T-helper 17 cell (primary cell): ENCODE results near the gene MOK. TPM values are rescaled to one million over a fixed set of nuclear protein-coding genes. Genes with fewer than 3 reads are reported as not detected.
A peak's percentile ranks its signal among the peaks of the same experiment; 100 is the strongest.
"Not testable (repeated sequence)": the region's sequence is repeated elsewhere in the genome, so short reads cannot be mapped to it uniquely, and the experiment has no call there.

Experiments used
- ATAC-seq: fragments of 150-1000 bp; cut with Tn5 transposase; 2 replicates; pipeline ENCODE4 v1.10.0; 2021; ENCODE audit warnings: mild to moderate bottlenecking, moderate library complexity
- DNase-seq, 3 donors: peaks; one replicate each; pipeline versions ENCODE4 v3.0.0 to v3.0.0-alpha.2; 2020 to 2021
- H3K9me3 ChIP-seq: one replicate; pipeline ENCODE4 v1.7.0; 2013; ENCODE audit warnings: low read length, mild to moderate bottlenecking; ENCODE audit not compliant: control insufficient read depth, poor library complexity, severe bottlenecking
- H3K27ac Mint-ChIP-seq: one replicate; pipeline ENCODE4 v1.8.0; 2022; ENCODE audit warnings: mild to moderate bottlenecking, moderate library complexity, mixed read lengths
- H3K27me3 Mint-ChIP-seq: one replicate; pipeline ENCODE4 v1.8.0; 2022; ENCODE audit warnings: mixed read lengths
- H3K36me3 Mint-ChIP-seq: one replicate; pipeline ENCODE4 v1.8.0; 2022; ENCODE audit warnings: low read depth, mixed read lengths
- H3K4me1 Mint-ChIP-seq: one replicate; pipeline ENCODE4 v1.8.0; 2022; ENCODE audit warnings: mild to moderate bottlenecking, mixed read lengths
- H3K4me3 Mint-ChIP-seq: one replicate; pipeline ENCODE4 v1.8.0; 2022; ENCODE audit warnings: mild to moderate bottlenecking, moderate library complexity, mixed read lengths
- total RNA-seq, 4 donors: library from RNA in 2 of 4; stranded (reverse) in 2 of 4; gene quantifications; one replicate each; pipeline ENCODE4 v1.2.3 and lab custom pipeline; 2022 to 2026

The MOK gene
- total RNA-seq, 2 donors from 2014 or later: 3.7 to 4.7 TPM

DNA sequence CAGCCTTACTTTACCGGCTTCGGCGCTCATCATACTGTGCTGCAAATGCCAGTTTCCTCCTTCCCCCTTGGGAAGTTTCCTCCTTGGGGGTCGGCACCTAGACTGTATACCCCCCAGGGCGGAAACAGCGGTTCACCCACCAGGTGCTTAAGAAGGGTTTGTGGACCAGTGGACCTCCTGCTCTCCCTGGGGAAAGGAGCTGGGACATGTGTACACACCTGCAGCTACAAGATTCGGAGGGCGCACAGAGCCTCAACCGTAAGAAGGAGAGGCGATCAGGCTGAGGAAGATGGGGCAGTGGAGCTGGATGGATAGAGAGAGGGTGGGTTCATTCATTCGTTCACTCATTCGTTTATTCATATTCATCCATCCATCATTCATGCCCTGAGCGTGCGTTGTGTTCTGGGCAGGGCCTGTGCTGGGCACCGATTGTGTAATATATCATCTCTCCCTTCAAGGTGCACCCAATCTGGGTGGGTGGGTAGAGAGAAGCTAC lies 13.9 kb upstream of the MOK start:
- DNase-seq: no peak
- H3K27ac Mint-ChIP-seq: peak overlapping the region; percentile 95

DNA sequence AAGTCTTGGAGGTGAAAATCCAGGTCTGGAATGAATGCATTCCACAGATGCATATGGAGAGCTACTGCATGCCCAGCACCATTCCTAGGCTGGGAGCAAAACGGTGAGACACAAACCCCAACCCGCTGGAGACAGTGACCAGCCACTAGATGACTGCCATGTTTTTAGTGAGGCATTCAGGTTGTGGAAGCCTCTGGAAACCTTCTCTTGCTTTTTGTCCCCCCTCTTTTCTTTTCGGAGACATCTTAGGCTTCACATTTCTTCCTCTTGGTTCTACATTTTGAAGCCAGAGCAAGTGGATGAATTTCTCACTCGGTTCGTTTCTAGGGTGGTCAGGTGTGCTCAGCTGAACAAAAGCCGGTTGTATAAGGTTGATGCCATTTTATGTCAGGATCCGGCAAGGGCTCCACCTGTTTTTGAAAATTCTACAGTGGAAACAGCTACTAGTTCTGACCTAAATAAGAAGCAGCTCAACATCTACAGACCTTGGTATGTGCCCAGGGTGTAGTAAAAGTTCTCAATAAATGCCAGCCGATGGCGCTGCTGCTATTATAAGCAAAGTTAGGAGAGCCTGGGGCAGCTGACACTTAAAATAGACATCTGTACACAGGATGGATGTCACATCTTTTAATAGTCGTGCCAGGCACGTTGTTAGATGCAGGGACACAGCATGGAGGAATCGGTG lies 12.7 kb upstream of the MOK start:
- peak overlapping the region; percentile 89 for H3K4me3 Mint-ChIP-seq
- peak overlapping the region; percentile 95 for H3K27ac Mint-ChIP-seq
- DNase-seq: no peak
- no peaks in the 10 kb centered on the region for H3K27me3 Mint-ChIP-seq
- H3K36me3 Mint-ChIP-seq: peaks cover 3% of the 10 kb centered on the region
- no peaks in the 10 kb centered on the region for H3K9me3 ChIP-seq
- H3K4me1 Mint-ChIP-seq: peaks cover 42% of the 10 kb centered on the region
- no peak for ATAC-seq

More for the DNA sequence above, 13.9 kb upstream of the MOK start:
- ATAC-seq: no peak
- H3K9me3 ChIP-seq: no peaks in the 10 kb centered on the region
- Mint-ChIP-seq H3K4me1 (peaks cover 42% of the 10 kb centered on the region), H3K27me3 (no peaks in the 10 kb centered on the region), H3K4me3 (peak overlapping the region; percentile 89), H3K36me3 (peaks cover 3% of the 10 kb centered on the region)

DNA sequence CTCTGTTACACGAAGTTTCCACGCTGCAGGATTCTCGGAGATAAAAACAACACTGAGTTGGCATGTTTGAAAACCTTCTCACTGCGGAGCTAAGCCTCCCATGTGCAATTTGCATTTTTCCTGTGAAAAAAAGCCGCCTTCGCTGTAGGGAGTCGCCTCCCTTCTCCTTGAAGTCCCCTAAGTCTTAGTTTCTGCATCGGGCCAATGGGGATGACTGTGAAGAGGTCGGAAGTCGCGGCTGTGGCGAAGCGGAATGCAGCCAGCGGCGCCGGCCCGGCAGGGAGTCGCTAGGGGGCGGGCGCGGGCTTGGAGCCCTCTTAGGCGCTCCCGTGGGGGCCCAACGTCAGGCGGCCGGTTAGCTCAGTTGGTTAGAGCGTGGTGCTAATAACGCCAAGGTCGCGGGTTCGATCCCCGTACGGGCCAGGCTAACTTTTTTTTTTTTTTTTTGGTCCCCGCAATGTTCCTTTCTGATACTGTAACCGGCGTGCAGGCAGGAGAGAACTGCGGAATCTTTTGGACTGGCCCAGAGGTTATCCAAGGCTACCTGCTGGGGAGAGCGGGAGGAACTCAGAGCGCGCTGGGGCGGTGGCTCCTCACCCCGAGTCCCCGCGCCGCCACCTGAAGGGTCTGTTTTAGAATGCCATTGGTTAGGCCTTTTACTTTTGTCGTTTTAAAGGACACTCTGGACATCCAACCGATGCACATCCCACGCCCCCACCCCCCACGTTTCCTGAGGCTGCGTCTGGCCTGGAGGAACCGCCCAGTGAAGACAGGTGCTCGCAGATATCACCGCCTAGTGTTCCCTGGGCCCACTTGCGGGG lies 12.0 kb upstream of the MOK start:
- no peaks in the 10 kb centered on the region for H3K9me3 ChIP-seq
- peak overlapping the region; percentile 89 for H3K4me3 Mint-ChIP-seq
- peak overlapping the region; percentile 95 for H3K27ac Mint-ChIP-seq
- H3K27me3 Mint-ChIP-seq: no peaks in the 10 kb centered on the region
- peaks cover 42% of the 10 kb centered on the region for H3K4me1 Mint-ChIP-seq
- DNase-seq: peak; percentile 94 to 97 (median 95)
- peak; percentile 71 for ATAC-seq
- peaks cover 3% of the 10 kb centered on the region for H3K36me3 Mint-ChIP-seq

DNA sequence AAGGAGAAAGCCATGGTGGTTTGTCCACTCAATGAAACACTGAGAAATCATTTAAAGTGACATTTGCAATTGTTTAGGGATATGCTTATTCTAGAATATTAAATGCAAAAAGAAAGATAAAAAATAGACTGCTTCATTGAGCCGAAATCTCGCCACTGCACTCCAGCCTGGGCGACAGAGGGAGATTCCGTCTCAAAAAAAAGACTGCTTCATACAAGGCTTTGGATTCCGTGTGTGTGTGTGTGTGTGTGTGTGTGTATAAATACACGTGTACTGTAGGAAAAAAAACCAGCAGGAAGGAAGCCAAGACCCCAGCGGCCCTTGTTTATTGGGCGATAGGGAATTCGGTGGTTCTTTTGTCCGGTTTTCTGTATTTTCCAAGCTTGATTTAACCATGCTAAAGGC lies 11.4 kb upstream of the MOK start:
- DNase-seq (peak in 1 of 3 donors; percentile 22), ATAC-seq (no peak)
- no peaks in the 10 kb centered on the region for H3K27me3 Mint-ChIP-seq
- H3K36me3 Mint-ChIP-seq: peaks cover 3% of the 10 kb centered on the region
- peak overlapping the region; percentile 95 for H3K27ac Mint-ChIP-seq
- H3K4me3 Mint-ChIP-seq: peak overlapping the region; percentile 89
- H3K9me3 ChIP-seq: no peaks in the 10 kb centered on the region
- peaks cover 39% of the 10 kb centered on the region for H3K4me1 Mint-ChIP-seq

DNA sequence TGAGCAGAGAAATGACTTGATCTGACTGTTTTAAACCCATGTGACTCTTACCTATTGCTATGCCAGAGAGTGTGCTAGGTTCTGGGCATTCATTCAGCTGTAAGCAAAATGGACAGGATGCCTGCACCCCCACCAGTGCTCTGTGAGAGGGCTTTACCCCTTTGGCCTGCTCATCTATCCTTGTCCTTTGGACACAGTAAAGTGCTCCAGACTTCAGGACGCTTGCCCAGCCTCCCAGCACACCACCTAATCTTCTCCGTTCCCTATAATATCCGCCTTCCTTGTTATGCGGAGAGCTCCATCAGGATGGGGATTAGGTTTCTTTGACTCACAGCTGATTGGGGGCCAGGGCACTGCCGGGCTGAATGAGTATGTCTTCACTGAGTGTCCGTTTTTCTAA lies 10.2 kb upstream of the MOK start:
- peaks cover 36% of the 10 kb centered on the region for H3K4me1 Mint-ChIP-seq
- H3K27ac Mint-ChIP-seq: peak overlapping the region; percentile 84
- H3K27me3 Mint-ChIP-seq: no peaks in the 10 kb centered on the region
- H3K36me3 Mint-ChIP-seq: peaks cover 3% of the 10 kb centered on the region
- ATAC-seq: no peak
- H3K9me3 ChIP-seq: no peaks in the 10 kb centered on the region
- peak overlapping the region; percentile 92 for H3K4me3 Mint-ChIP-seq
- no peak for DNase-seq

DNA sequence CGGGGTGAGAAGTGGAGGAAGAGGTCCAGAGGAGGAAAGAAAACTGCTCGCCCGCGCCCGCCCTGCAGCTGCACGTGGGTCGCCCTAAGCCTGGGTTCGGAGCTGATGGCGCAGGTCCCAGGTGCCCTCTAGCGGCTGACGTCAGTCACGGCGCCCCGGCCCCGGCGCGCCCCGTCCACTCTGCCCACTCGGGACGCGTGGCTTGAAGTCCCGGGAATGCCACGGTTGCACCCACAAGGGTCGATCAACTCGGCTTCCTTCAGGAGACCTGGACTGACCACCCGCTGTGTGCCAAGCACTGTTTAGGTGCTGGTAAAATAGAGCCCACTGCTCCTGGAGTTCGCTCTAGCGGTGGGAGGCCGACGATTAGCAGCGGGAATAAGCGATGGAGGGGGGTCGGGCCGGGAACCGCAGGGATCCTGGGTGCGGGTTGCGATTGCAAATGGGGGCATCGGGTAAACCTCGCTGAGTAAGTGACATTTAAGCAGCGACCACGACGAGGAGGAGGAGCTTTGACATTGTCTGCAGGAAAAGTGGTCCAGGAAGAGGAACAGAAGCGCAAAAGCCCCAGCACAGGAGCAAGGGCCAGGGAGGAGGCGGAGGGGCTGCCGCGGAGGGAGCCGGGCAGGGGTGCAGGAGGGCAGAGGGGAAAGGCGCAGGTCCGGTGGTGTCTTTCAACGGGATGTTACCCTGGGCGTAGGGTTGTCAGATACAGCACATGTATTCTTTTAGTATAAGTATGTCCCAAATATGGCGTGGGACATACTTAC lies 9.5 kb upstream of the MOK start:
- H3K27ac Mint-ChIP-seq: peak overlapping the region; percentile 84
- H3K36me3 Mint-ChIP-seq: peaks cover 1% of the 10 kb centered on the region
- ATAC-seq: peak; percentile 74
- H3K4me3 Mint-ChIP-seq: peak overlapping the region; percentile 92
- DNase-seq: peak; percentile 71 to 74 (median 72)
- no peaks in the 10 kb centered on the region for H3K9me3 ChIP-seq
- peaks cover 35% of the 10 kb centered on the region for H3K4me1 Mint-ChIP-seq
- no peaks in the 10 kb centered on the region for H3K27me3 Mint-ChIP-seq

DNA sequence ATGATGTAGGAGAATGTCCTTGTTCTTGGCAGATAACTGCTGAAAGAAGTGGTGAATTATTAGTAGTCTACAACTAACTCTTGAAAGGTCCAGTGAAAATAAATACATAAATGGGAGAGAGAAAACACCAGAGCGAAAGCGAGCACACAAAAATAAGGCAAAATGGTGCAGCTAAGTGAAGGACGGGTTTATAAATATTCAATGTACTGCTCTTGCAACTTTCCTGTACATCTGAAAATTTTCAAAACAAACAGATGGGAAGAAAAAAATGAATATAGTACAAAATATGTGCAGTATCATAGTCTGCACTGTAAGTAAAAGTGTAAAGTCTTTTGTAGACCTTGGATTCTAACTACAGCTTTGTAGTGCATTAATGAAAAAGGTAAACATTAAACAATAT lies 1.3 kb downstream of the MOK start:
- H3K27me3 Mint-ChIP-seq: peaks cover 7% of the 10 kb centered on the region
- H3K27ac Mint-ChIP-seq: peak overlapping the region; percentile 37
- peak overlapping the region; percentile 76 for H3K4me3 Mint-ChIP-seq
- no peaks in the 10 kb centered on the region for H3K9me3 ChIP-seq
- peaks cover 10% of the 10 kb centered on the region for H3K4me1 Mint-ChIP-seq
- no peak for DNase-seq
- H3K36me3 Mint-ChIP-seq: peaks cover 4% of the 10 kb centered on the region
- no peak for ATAC-seq

DNA sequence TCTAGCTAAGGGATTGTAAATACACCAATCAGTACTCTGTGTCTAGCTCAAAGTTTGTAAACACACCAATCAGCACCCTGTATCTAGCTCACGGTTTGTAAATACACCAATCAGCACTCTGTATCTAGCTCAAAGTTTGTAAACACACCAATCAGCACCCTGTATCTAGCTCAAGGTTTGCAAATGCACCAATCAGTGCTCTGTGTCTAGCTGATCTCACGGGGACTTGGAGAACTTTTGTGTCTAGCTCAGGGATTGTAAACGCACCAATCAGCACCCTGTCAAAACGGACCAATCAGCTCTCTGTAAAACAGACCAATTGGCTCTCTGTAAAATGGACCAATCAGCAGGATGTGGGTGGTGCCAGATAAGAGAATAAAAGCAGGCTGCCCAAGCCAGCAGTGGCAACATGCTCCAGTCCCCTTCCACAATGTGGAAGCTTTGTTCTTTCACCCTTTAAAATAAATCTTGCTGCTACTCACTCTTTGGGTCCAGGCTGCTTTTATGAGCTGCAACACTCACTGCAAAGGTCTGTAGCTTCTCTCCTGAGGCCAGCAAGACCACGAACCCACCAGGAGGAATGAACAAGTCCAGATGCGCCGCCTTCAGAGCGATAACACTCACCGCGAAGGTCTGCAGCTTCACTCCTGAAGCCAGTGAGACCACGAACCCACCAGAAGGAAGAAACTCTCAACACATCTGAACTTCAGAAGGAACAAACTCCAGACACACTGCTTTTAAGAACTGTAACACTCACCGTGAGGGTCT lies 6.5 kb downstream of the MOK start:
- not testable (repeated sequence) for H3K9me3 ChIP-seq, DNase-seq, H3K36me3 Mint-ChIP-seq, H3K27ac Mint-ChIP-seq, ATAC-seq, H3K4me1 Mint-ChIP-seq, H3K4me3 Mint-ChIP-seq, H3K27me3 Mint-ChIP-seq

DNA sequence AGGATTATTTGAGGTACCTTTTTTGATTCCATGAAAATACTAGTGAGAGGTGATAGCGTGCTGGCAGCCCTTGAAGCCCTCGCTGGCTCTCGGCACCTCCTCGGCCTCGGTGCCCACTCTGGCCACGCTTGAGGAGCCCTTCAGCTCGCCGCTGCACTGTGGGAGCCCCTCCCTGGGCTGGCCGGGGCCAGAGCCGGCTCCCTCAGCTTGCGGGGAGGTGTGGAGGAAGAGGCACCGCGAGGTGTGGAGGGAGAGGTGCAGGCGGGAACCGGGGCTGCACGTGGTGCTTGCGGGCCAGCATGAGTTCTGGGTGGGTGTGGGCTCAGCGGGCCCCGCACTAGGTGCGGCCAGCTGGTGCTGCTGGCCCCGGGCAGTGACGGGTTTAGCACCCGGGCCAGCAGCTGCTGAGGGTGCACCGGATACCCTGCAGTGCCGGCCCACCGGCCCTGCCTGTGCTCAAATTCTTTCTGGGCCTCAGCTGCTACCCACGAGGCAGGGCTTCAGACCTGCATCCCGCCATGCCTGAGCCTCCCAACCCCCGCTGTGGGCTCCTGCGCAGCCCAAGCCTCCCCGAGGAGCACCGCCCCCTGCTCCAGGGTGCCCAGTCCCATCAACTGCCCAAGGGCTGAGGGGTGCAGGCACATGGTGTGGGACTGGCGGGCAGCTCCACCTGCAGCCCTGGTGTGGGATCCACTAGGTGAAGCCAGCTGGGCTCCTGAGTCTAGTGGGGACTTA lies 7.4 kb downstream of the MOK start:
- Mint-ChIP-seq H3K4me3 (no peak overlapping the region), H3K27me3 (peaks cover 6% of the 10 kb centered on the region), H3K27ac (no peak overlapping the region), H3K36me3 (no peaks in the 10 kb centered on the region), H3K4me1 (peaks cover 3% of the 10 kb centered on the region)
- H3K9me3 ChIP-seq: no peaks in the 10 kb centered on the region
- no peak for ATAC-seq
- DNase-seq: no peak

- no peak for DNase-seq
- Mint-ChIP-seq H3K36me3 (no peaks in the 10 kb centered on the region), H3K27ac (no peak overlapping the region), H3K4me1 (peaks cover 3% of the 10 kb centered on the region), H3K4me3 (no peak overlapping the region), H3K27me3 (peaks cover 6% of the 10 kb centered on the region)
- no peak for ATAC-seq
- no peaks in the 10 kb centered on the region for H3K9me3 ChIP-seq
Measured at GRCh38 chr14:102295270-102295669, 9.7 kb downstream of the MOK start.

- ATAC-seq: no peak
- no peak overlapping the region for H3K4me3 Mint-ChIP-seq
Measured at GRCh38 chr14:102293781-102294180, 11.2 kb downstream of the MOK start.

GRCh38 chr14:102292441-102292840 lies 12.5 kb downstream of the MOK start:
- H3K36me3 Mint-ChIP-seq: no peaks in the 10 kb centered on the region
- H3K4me1 Mint-ChIP-seq: peaks cover 3% of the 10 kb centered on the region
- peaks cover 6% of the 10 kb centered on the region for H3K27me3 Mint-ChIP-seq
- H3K4me3 Mint-ChIP-seq: no peak overlapping the region
- no peak overlapping the region for H3K27ac Mint-ChIP-seq
- H3K9me3 ChIP-seq: no peaks in the 10 kb centered on the region
- ATAC-seq: no peak
- no peak for DNase-seq

More at GRCh38 chr14:102293781-102294180, 11.2 kb downstream of the MOK start:
- peaks cover 3% of the 10 kb centered on the region for H3K4me1 Mint-ChIP-seq
- DNase-seq: no peak
- peaks cover 6% of the 10 kb centered on the region for H3K27me3 Mint-ChIP-seq
- H3K9me3 ChIP-seq: no peaks in the 10 kb centered on the region
- H3K27ac Mint-ChIP-seq: no peak overlapping the region
- H3K36me3 Mint-ChIP-seq: no peaks in the 10 kb centered on the region
